NB4 (cell line): ENCODE data around the gene ZNF550.

Experiments
- CTCF ChIP-seq: IDR thresholded peaks from one replicate; pipeline ENCODE4 v1.5.1; 2012; ENCODE audit warnings: low read depth, low read length
- MAX ChIP-seq: IDR thresholded peaks from 2 replicates; pipeline ENCODE4 v1.6.1; 2011; ENCODE audit warnings: low read depth, low read length

GRCh38 chr19:57583521-57584416 is 24.1 kb upstream of the ZNF550 start, which contains the start of gene ZIK1:
- TF ChIP-seq MAX (no peak), CTCF (no peak)
